GM10266 (cell line): Measurements from ENCODE around the gene TBX15.

Experiments used
- DNase-seq: peaks from one replicate; pipeline ENCODE4 v3.0.0; 2012; ENCODE audit errors: extremely low spot score
- CTCF ChIP-seq: IDR thresholded peaks from 2 replicates; pipeline ENCODE4 v1.5.1; 2012; ENCODE audit warnings: mild to moderate bottlenecking, low read depth; ENCODE audit not compliant: control insufficient read depth, insufficient read depth; ENCODE audit errors: missing control alignments

The TBX15 gene

GRCh38 chr1:118890851-118891384, 97.2 kb downstream of the TBX15 start:
- no peak for DNase-seq
- TF ChIP-seq CTCF = no peak

GRCh38 chr1:118884946-118885345, 103.2 kb downstream of the TBX15 start:
- DNase-seq = no peak
- TF ChIP-seq CTCF = no peak

GRCh38 chr1:118881751-118882150, 106.4 kb downstream of the TBX15 start:
- no peak for DNase-seq
- TF ChIP-seq CTCF = no peak

- TF ChIP-seq CTCF = no peak
These were observed 109.5 kb downstream of the TBX15 start for GRCh38 chr1:118878661-118879060.

GRCh38 chr1:118877668-118878396, 110.3 kb downstream of the TBX15 start:
- TF ChIP-seq CTCF = no peak

More at GRCh38 chr1:118878661-118879060, 109.5 kb downstream of the TBX15 start:
- DNase-seq = no peak

GRCh38 chr1:118871582-118872171, 116.5 kb downstream of the TBX15 start:
- DNase-seq = no peak
- no peak for TF ChIP-seq CTCF

More at GRCh38 chr1:118877668-118878396, 110.3 kb downstream of the TBX15 start:
- no peak for DNase-seq

- no peak for TF ChIP-seq CTCF
- DNase-seq = no peak
These were observed 119.8 kb downstream of the TBX15 start for GRCh38 chr1:118868387-118868786.
